ENCODE results near the gene ACTR10. TPM values are rescaled to one million over a fixed set of nuclear protein-coding genes. Genes with fewer than 3 reads are reported as not detected.

ACTR10 gene
- total RNA-seq, 1 experiment from 2014 or later, result 30.9 TPM

GRCh38 chr14:58193542-58193941 is 6.4 kb upstream of the ACTR10 start:
- POLR2A ChIA-PET, result no interaction called here
- DNase-seq (ENCODE audit: low spot score) (no peak), ATAC-seq (no peak)
- Mint-ChIP-seq H3K4me1 (0 out of 2 replicates have a peak, but pooled peaks cover 2% of the 10 kb centered on the region), H3K9me3 (no peaks in the 10 kb centered on the region), H3K4me3 (no peak overlapping the region), H3K36me3 (no peaks in the 10 kb centered on the region), H3K27me3 (ENCODE audit: low read depth) (peaks cover 8% of the 10 kb centered on the region), H3K27ac (no peak overlapping the region)
- no peak for TF ChIP-seq STAT6 (CRISPR knock-in tag; conservative IDR thresholded peaks at IDR 0.05; ENCODE audit: low read depth)
- no peak for TF ChIP-seq FOXP1 (CRISPR knock-in tag; IDR thresholded peaks at IDR 0.05; ENCODE audit: borderline replicate concordance)
- no peak for TF ChIP-seq TEAD4 (CRISPR knock-in tag; IDR thresholded peaks at IDR 0.05)
- no peak for TF ChIP-seq CREM (CRISPR knock-in tag; IDR thresholded peaks at IDR 0.05)
- TF ChIP-seq, protein P1, sequence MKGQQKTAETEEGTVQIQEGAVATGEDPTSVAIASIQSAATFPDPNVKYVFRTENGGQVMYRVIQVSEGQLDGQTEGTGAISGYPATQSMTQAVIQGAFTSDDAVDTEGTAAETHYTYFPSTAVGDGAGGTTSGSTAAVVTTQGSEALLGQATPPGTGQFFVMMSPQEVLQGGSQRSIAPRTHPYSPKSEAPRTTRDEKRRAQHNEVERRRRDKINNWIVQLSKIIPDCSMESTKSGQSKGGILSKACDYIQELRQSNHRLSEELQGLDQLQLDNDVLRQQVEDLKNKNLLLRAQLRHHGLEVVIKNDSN (CRISPR knock-in tag; IDR thresholded peaks at IDR 0.05), result no peak
- TF ChIP-seq GTF2I (CRISPR knock-in tag; conservative IDR thresholded peaks at IDR 0.05), result no peak
- no peak for TF ChIP-seq ZMAT4 (CRISPR knock-in tag; IDR thresholded peaks at IDR 0.05)
- no peak for TF ChIP-seq MYBL2 (CRISPR knock-in tag; IDR thresholded peaks at IDR 0.05)
- TF ChIP-seq ERG (CRISPR knock-in tag; IDR thresholded peaks at IDR 0.05), result no peak
- no peak for TF ChIP-seq KAT7 (CRISPR knock-in tag; IDR thresholded peaks at IDR 0.05; ENCODE audit: borderline replicate concordance)
- no peak for TF ChIP-seq ZNF232 (CRISPR knock-in tag; IDR thresholded peaks at IDR 0.05)
- no peak for TF ChIP-seq HMGXB4 (CRISPR knock-in tag; IDR thresholded peaks at IDR 0.05)
- no peak for TF ChIP-seq IRF2 (CRISPR knock-in tag; IDR thresholded peaks at IDR 0.05; ENCODE audit: borderline replicate concordance, low read depth)
- CTCF ChIA-PET, result no interaction called here

DNA sequence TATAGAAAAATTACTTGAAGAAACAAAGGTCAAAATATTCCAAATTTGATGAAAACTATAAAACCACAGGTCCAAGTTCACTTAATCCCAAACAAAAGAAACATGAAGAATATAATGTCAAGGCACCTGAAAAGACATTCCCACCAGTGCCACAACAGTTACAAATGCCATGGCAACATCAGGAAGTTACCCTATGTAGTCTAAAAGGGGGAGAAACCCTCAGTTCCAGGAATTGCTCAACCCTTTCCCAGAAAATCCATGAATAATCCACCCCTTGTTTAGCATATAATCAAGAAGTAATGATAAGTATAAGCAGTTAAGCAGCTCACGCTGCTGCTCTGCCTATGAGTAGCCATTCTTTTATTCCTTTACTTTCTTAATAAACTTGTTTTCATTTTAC is 3.8 kb upstream of the ACTR10 start:
- Mint-ChIP-seq H3K27me3 (ENCODE audit: low read depth) (peaks cover 8% of the 10 kb centered on the region), H3K36me3 (no peaks in the 10 kb centered on the region), H3K4me3 (no peak overlapping the region), H3K27ac (no peak overlapping the region), H3K4me1 (peaks cover 12% of the 10 kb centered on the region), H3K9me3 (no peaks in the 10 kb centered on the region)
- no peak for TF ChIP-seq STAT6 (CRISPR knock-in tag; conservative IDR thresholded peaks at IDR 0.05; ENCODE audit: low read depth)
- no peak for TF ChIP-seq ELF4 (CRISPR knock-in tag; IDR thresholded peaks at IDR 0.05; ENCODE audit: low read depth)
- TF ChIP-seq GRHL2 (CRISPR knock-in tag; IDR thresholded peaks at IDR 0.05; ENCODE audit: insufficient replicate concordance, severe bottlenecking), result no peak
- no peak for TF ChIP-seq ESRRA (CRISPR knock-in tag; IDR thresholded peaks at IDR 0.05; ENCODE audit: borderline replicate concordance)
- no peak for TF ChIP-seq ZNF263 (CRISPR knock-in tag; IDR thresholded peaks at IDR 0.05; ENCODE audit: low read depth)
- no peak for TF ChIP-seq ZNF671 (CRISPR knock-in tag; IDR thresholded peaks at IDR 0.05)
- no peak for TF ChIP-seq TCF7 (CRISPR knock-in tag; IDR thresholded peaks at IDR 0.05; ENCODE audit: low read depth)
- no peak for TF ChIP-seq MYBL2 (CRISPR knock-in tag; IDR thresholded peaks at IDR 0.05)
- no peak for TF ChIP-seq FOXK1 (CRISPR knock-in tag; IDR thresholded peaks at IDR 0.05)
- TF ChIP-seq ZNF423 (CRISPR knock-in tag; IDR thresholded peaks at IDR 0.05), result no peak
- no peak for TF ChIP-seq RORB (CRISPR knock-in tag; IDR thresholded peaks at IDR 0.05)
- TF ChIP-seq, protein P2, sequence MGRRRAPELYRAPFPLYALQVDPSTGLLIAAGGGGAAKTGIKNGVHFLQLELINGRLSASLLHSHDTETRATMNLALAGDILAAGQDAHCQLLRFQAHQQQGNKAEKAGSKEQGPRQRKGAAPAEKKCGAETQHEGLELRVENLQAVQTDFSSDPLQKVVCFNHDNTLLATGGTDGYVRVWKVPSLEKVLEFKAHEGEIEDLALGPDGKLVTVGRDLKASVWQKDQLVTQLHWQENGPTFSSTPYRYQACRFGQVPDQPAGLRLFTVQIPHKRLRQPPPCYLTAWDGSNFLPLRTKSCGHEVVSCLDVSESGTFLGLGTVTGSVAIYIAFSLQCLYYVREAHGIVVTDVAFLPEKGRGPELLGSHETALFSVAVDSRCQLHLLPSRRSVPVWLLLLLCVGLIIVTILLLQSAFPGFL (CRISPR knock-in tag; IDR thresholded peaks at IDR 0.05; ENCODE audit: borderline replicate concordance), result no peak
- ATAC-seq, result no peak
- ChIA-PET CTCF (interaction anchor here (1.0 kb wide), 1 partner anchor 88 kb away, joined by 3 read pairs; no protein-coding TSS in a partner anchor), POLR2A (no interaction called here)
- no peak for DNase-seq (ENCODE audit: low spot score)

All from WTC11 (cell line).